Measurements from ENCODE around the gene ITGAD.
A peak's percentile ranks its signal among the peaks of the same experiment; 100 is the strongest.

ITGAD gene

GRCh38 chr16:31393056-31393455 lies at the start of gene ITGAD:
Gene ITGAD, plus strand, starts transcription at chr16:31393335. Its CDS starts 26 bp downstream, at chr16:31393361.
- DNase-seq: no peak

- DNase-seq: no peak
These were observed 48.4 kb upstream of the ITGAD start for GRCh38 chr16:31344712-31345111.

DNA sequence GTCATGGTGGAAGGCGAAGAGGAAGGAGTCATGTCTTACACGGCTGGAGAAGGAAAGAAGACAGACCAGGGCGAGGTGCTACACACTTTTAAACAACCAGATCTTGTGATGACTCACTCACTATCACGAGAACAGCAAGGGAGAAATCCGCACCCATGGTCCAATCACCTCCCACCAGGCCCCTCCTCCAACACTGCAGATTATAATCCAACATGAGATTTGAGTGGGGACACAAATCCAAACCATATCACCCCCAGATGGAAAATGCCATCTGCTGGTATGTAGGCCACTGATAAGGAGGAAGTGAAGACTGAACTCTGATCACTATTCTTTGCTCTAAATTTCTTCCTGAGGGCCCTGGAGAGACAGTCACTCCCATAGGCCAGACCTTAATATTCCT lies 45.7 kb upstream of the ITGAD start:
- DNase-seq: no peak

GRCh38 chr16:31348579-31348978 lies 44.6 kb upstream of the ITGAD start:
- peak in 1 of 2 experiments; percentile 28 for DNase-seq

- DNase-seq: peak in 1 of 2 experiments; percentile 2
These were observed 42.7 kb upstream of the ITGAD start for GRCh38 chr16:31350275-31351005.

- no peak for DNase-seq
These were observed 41.7 kb upstream of the ITGAD start for GRCh38 chr16:31351246-31351941.

DNA sequence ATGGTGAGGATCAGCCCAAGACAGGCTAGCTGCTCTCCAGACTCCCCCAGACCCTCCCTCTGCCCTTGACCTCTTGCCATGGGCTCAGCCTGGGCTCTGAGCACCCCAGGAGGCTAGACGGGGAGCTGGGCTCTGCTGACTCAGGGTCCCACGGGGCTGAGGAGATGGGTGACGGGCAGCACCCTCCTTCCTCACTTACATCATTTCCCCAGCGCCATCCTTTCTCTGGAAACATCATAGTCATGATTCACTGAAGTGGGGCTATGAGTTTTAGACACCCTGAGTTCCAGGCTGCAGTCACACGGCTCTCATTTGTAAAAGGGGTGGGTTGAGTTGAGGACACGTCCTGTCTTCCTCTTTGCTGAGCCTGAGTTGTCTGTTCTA lies 41.2 kb upstream of the ITGAD start:
- peak; percentile 34 to 47 for DNase-seq

- DNase-seq: peak; percentile 68 to 84
These were observed 40.6 kb upstream of the ITGAD start for GRCh38 chr16:31352376-31353115.

GRCh38 chr16:31354394-31355291 lies 38.5 kb upstream of the ITGAD start, which contains the start of gene ITGAX:
Gene ITGAX, plus strand, starts transcription at chr16:31355176. Its CDS starts 79 bp downstream, at chr16:31355255.
- peak; percentile 45 to 53 for DNase-seq

GRCh38 chr16:31355431-31356100 lies 37.6 kb upstream of the ITGAD start:
- DNase-seq: no peak

DNA sequence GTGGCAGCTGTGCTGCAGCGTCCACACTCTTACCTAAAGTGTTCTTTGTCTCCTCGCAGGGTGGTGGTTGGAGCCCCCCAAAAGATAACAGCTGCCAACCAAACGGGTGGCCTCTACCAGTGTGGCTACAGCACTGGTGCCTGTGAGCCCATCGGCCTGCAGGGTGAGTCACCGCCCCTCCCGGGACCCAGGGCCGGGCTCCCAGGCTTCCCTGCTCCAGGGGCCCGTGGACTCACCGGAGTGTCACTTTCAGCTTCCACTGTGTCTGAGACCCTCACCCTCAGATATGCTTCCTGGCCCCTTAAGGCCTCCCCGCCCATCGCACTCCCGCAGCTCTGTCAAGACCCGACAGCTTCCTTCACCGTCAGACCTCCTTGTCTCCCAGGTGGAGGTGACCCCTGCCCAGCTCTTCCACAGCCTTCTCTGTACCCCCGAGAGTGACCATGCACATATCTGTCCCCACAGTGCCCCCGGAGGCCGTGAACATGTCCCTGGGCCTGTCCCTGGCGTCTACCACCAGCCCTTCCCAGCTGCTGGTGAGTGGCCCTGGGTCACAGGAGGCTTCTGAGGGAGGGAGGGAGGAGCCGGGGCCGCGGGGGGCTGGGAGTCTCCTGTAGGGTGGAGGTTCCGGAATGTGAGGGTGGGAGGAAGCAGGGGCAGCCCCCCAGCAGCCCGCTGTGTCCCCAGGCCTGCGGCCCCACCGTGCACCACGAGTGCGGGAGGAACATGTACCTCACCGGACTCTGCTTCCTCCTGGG lies 36.4 kb upstream of the ITGAD start:
- DNase-seq: no peak

GRCh38 chr16:31357324-31358109 lies 35.6 kb upstream of the ITGAD start:
- DNase-seq: peak in 1 of 2 experiments; percentile 1

DNA sequence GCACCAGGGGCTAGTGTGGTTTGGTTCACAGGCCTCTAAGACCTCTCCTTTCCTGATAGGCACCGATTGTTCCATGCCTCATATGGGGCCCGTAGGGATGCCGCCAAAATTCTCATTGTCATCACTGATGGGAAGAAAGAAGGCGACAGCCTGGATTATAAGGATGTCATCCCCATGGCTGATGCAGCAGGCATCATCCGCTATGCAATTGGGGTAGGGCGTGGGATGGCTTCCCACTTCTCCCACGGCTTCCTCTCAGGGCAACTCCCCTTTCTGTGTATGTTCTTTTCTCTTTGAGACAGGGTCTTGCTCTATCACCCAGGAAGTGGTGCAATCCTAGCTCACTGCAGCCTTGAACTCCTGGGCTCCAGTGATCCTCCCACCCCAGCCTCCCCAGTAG lies 32.9 kb upstream of the ITGAD start:
- DNase-seq: peak; percentile 16 to 30

DNA sequence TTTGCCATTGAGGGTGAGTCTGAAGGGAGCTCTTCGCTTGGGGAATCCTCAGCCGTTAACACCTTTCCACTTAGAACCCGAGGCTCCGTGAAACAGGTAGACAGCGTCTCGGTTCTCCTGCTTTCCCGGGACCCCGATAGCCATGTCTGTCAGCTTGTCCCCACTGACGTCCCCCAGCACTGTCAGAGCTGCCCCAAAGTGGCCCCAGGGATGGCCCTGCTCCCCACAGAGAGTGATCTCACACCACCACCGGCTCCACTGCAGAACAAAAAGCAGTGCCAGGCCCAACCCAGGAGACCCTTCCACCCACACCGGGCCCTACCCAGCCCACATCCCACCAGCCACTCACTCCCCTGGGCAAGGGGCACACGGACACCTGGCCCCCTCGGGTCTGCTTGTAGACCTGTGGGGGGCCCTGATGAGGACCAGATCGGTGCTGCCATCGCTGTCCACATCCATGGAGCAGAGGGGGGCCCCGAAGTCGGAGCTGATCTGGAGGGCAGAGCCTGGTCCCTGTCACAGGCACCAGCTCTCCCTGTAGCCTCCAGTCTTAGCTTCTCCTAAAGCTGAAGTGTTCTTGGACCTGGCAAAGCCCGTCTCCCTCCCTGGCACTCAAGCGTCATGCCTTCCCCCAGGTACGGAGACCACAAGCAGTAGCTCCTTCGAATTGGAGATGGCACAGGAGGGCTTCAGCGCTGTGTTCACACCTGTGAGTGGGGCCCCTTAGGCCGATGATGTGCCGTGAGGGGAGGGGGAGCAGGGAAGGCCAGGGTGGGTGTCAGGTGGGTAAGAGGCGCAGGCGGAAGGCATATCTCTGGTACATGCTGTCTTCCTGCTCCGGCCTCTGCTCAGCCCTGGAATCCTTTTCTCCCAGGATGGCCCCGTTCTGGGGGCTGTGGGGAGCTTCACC lies 31.7 kb upstream of the ITGAD start:
- DNase-seq: no peak

DNA sequence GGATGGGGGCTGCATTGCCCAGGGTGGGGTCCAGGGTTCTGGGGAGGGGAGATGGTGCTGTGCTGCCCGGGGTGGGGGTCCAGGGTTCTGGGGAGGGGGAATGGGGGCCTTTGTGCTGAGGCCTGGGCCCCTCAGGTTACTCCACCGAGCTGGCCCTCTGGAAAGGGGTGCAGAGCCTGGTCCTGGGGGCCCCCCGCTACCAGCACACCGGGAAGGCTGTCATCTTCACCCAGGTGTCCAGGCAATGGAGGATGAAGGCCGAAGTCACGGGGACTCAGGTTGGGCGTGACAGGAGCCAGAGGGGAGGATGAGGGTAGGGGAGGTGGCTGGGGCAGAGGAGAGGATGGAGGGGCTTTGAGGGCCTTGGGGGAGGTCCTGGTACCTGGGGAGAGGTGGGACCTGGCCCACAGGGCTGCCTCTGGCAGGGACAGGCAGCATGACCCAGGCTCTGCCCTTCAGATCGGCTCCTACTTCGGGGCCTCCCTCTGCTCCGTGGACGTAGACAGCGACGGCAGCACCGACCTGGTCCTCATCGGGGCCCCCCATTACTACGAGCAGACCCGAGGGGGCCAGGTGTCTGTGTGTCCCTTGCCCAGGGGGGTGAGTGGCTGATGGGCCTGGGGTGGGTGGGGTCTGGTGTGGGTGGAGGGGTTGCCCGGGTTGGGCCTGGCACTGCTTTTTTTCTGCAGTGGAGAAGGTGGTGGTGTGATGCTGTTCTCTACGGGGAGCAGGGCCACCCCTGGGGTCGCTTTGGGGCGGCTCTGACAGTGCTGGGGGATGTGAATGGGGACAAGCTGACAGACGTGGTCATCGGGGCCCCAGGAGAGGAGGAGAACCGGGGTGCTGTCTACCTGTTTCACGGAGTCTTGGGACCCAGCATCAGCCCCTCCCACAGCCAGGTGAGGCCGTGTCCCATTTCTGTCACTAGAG lies 30.4 kb upstream of the ITGAD start:
- DNase-seq: no peak

DNA sequence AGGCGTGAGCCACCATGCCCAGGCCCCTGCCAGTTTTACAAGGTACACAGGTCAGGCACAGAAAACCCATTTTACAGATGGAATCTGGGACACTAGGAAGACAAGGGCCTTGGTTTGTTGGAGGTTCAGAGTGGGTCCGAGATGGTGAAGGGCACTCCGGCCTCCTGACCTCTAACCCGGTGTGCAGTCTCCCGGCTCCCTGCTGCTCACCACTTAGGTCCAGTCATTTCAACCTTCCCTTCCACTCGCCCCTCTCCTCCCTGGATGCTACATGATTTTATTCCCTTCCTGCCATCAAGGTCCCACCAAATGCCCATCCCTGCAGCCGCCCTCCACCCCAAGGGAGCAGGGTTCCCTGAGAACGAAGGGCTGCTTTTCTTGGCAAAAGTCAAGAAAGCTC lies 29.4 kb upstream of the ITGAD start:
- DNase-seq: no peak

GRCh38 chr16:31364421-31364820 lies 28.7 kb upstream of the ITGAD start:
- DNase-seq: no peak
